ENCODE results near the gene PHACTR1. TPM values are rescaled to one million over a fixed set of nuclear protein-coding genes. Genes with fewer than 3 reads are reported as not detected.

The PHACTR1 gene
- total RNA-seq, 8 experiments from 2014 or later, result 2.7 to 24.5 (median 16.4) TPM

GRCh38 chr6:13098006-13098405, 381.4 kb downstream of the PHACTR1 start:
- peaks cover 0 to 7% of the 10 kb centered on the region in 2 donors for H3K4me1 ChIP-seq (replicated peaks in 1 of 2)
- ATAC-seq (replicated peaks in 6 of 8), result no peak
- no peak overlapping the region for H3K4me3 ChIP-seq
- in situ Hi-C loops (cut with MboI; ENCODE audit: low pct_unique_long_range_greater_than_20kb in 2 of 9, low sequenced_read_pairs in 9 of 9, unreplicated experiment in 9 of 9), result no loop called here
- no peak overlapping the region for H3K27ac ChIP-seq

- WGBS, 10 experiments, result 37 to 100% (median 84%) methylated on average over 3 to 5 of the region's 5 CpGs; no CpG with 5 or more reads in 3 of the 10 experiments
- in situ Hi-C loops (cut with MboI; ENCODE audit: low pct_unique_long_range_greater_than_20kb in 2 of 9, low sequenced_read_pairs in 9 of 9, unreplicated experiment in 9 of 9), result no loop called here
- no peak for ATAC-seq (replicated peaks in 6 of 8)
- H3K4me3 ChIP-seq, result no peak overlapping the region
- H3K27ac ChIP-seq, result no peak overlapping the region
- H3K4me1 ChIP-seq (replicated peaks in 1 of 2), result peaks cover 0 to 7% of the 10 kb centered on the region in 2 donors
Measured at GRCh38 chr6:13098793-13099570, 382.4 kb downstream of the PHACTR1 start.

DNA sequence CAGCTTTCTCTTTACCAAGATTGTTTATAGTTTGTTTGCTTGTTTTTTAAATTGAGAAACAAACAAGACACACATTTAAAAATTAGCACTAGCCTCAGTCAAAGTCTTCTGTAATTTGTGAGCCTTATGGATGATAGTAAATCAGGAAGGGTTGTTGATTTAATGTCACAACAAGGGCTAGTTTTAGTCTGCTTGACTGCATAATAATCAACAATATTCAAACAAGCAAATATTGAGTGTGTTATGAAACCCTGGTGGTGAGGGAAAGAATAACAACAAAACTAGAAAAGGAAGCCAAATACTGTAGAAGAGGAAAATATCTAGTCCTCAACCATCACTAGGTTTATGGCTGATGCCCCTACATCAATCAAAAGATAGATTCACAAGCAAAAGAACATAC, 383.2 kb downstream of the PHACTR1 start:
- in situ Hi-C loops (cut with MboI; ENCODE audit: low pct_unique_long_range_greater_than_20kb in 2 of 9, low sequenced_read_pairs in 9 of 9, unreplicated experiment in 9 of 9), result no loop called here
- Histone ChIP-seq H3K4me1 (replicated peaks in 1 of 2) (peaks cover 0 to 7% of the 10 kb centered on the region in 2 donors), H3K4me3 (no peak overlapping the region), H3K27ac (no peak overlapping the region)
- ATAC-seq (replicated peaks in 6 of 8), result no peak

- H3K4me3 ChIP-seq, result no peak overlapping the region
- H3K27ac ChIP-seq, result no peak overlapping the region
- peaks cover 0 to 4% of the 10 kb centered on the region in 2 donors for H3K4me1 ChIP-seq (replicated peaks in 1 of 2)
- in situ Hi-C loops (cut with MboI; ENCODE audit: low pct_unique_long_range_greater_than_20kb in 2 of 9, low sequenced_read_pairs in 9 of 9, unreplicated experiment in 9 of 9), result no loop called here
- ATAC-seq (replicated peaks in 6 of 8), result no peak
- WGBS, 10 experiments, result 17 to 100% (median 76%) methylated on average over 1 to 5 of the region's 5 CpGs
Measured at GRCh38 chr6:13101409-13101808, 384.8 kb downstream of the PHACTR1 start.

- in situ Hi-C loops (cut with MboI; ENCODE audit: low pct_unique_long_range_greater_than_20kb in 2 of 9, low sequenced_read_pairs in 9 of 9, unreplicated experiment in 9 of 9), result no loop called here
- Histone ChIP-seq H3K4me3 (no peak overlapping the region), H3K27ac (no peak overlapping the region), H3K4me1 (replicated peaks in 1 of 2) (no peaks in the 10 kb centered on the region)
- ATAC-seq (replicated peaks in 6 of 8), result peak in 1 of 8 experiments; percentile 21
- 0 to 80% (median 18%) methylated on average over 1 to 2 of the region's 2 CpGs; no CpG with 5 or more reads in 3 of the 10 experiments for WGBS, 10 experiments
Measured at GRCh38 chr6:13101985-13102384, 385.4 kb downstream of the PHACTR1 start.

GRCh38 chr6:13103169-13103568, 386.6 kb downstream of the PHACTR1 start:
- Histone ChIP-seq H3K4me1 (replicated peaks in 1 of 2) (no peaks in the 10 kb centered on the region), H3K27ac (no peak overlapping the region), H3K4me3 (no peak overlapping the region)
- in situ Hi-C loops (cut with MboI; ENCODE audit: low pct_unique_long_range_greater_than_20kb in 2 of 9, low sequenced_read_pairs in 9 of 9, unreplicated experiment in 9 of 9), result no loop called here
- ATAC-seq (replicated peaks in 6 of 8), result no peak

DNA sequence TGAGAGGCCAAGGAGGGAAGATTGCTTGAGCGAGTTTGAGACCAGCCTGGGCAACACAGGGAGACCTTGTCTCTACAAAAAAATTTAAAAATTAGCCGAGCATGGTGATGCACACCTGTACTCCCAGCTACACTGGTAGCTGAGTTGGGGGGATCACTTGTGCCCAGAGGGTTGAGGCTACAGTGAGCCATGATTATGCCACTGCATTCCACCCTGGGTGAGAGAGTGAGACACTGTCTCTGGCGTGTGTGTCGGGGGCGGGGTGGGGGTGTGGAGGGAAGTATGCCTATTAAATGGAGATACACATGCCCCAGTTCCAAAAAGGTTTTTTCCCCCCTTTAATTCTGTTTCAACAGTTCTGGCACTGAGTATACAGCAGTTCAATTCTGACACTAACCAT, 388.6 kb downstream of the PHACTR1 start:
- Histone ChIP-seq H3K4me3 (no peak overlapping the region), H3K4me1 (replicated peaks in 1 of 2) (no peaks in the 10 kb centered on the region), H3K27ac (no peak overlapping the region)
- WGBS, 10 experiments, result 20 to 100% (median 92%) methylated on average over 1 to 5 of the region's 5 CpGs; no CpG with 5 or more reads in 4 of the 10 experiments
- in situ Hi-C loops (cut with MboI; ENCODE audit: low pct_unique_long_range_greater_than_20kb in 2 of 9, low sequenced_read_pairs in 9 of 9, unreplicated experiment in 9 of 9), result no loop called here
- ATAC-seq (replicated peaks in 6 of 8), result no peak

DNA sequence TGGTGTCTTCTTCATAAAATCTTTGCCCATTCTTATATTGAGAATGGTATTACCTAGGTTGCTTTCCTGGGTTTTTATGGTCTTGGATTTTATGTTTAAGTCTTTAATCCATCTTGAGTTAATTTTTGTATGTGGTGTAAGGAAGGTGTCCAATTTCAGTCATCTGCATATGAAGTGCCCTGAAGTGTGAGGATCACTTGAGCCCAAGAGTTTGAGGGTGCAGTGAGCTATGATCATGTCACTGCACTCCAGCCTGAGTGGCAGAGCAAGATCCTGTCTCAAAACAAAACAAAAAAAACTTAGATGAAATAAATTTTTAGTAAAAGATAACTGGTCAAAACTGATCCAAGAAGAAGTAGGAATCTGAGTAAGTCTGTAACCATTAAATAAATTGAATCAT, 396.4 kb downstream of the PHACTR1 start:
- no peak for ATAC-seq (replicated peaks in 6 of 8)
- Histone ChIP-seq H3K27ac (no peak overlapping the region), H3K4me3 (no peak overlapping the region), H3K4me1 (replicated peaks in 1 of 2) (peaks cover 0 to 3% of the 10 kb centered on the region in 2 donors)
- in situ Hi-C loops (cut with MboI; ENCODE audit: low pct_unique_long_range_greater_than_20kb in 2 of 9, low sequenced_read_pairs in 9 of 9, unreplicated experiment in 9 of 9), result no loop called here

DNA sequence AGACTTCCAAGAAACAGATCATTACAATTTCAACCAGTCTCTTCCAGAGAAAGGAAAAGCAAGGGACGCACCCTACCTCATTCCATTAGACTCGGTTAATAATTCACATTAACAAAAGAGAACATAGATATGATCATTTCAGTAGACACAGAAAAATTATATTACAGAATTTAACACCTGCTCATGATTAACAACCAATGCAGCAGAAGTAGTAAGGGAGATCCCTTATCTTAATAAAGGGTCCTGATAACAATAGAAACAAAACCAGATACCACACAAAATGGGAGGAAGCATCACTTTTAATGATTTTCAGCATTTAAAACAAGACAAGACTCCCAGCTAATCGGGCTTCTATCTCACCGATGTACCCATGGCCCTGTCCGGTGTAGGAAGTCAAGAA, 396.8 kb downstream of the PHACTR1 start:
- WGBS, 10 experiments, result 62 to 100% (median 88%) methylated on average over 2 to 5 of the region's 5 CpGs
- in situ Hi-C loops (cut with MboI; ENCODE audit: low pct_unique_long_range_greater_than_20kb in 2 of 9, low sequenced_read_pairs in 9 of 9, unreplicated experiment in 9 of 9), result no loop called here

GRCh38 chr6:13113981-13114593, 397.5 kb downstream of the PHACTR1 start:
- WGBS, 10 experiments, result 8 to 100% (median 67%) methylated on average over 1 to 5 of the region's 5 CpGs; no CpG with 5 or more reads in 1 of the 10 experiments
- Histone ChIP-seq H3K4me1 (replicated peaks in 1 of 2) (peaks cover 0 to 3% of the 10 kb centered on the region in 2 donors), H3K4me3 (no peak overlapping the region), H3K27ac (no peak overlapping the region)
- ATAC-seq (replicated peaks in 6 of 8), result no peak
- in situ Hi-C loops (cut with MboI; ENCODE audit: low pct_unique_long_range_greater_than_20kb in 2 of 9, low sequenced_read_pairs in 9 of 9, unreplicated experiment in 9 of 9), result no loop called here

More for the DNA sequence above, 396.8 kb downstream of the PHACTR1 start:
- ATAC-seq (replicated peaks in 6 of 8), result no peak
- Histone ChIP-seq H3K27ac (no peak overlapping the region), H3K4me1 (replicated peaks in 1 of 2) (peaks cover 0 to 3% of the 10 kb centered on the region in 2 donors), H3K4me3 (no peak overlapping the region)

GRCh38 chr6:13116155-13116554, 399.6 kb downstream of the PHACTR1 start:
- Histone ChIP-seq H3K27ac (no peak overlapping the region), H3K4me3 (no peak overlapping the region), H3K4me1 (replicated peaks in 1 of 2) (peaks cover 0 to 3% of the 10 kb centered on the region in 2 donors)
- ATAC-seq (replicated peaks in 6 of 8), result no peak
- WGBS, 10 experiments, result 0 to 100% (median 67%) methylated on average over 1 of the region's 1 CpG; no CpG with 5 or more reads in 3 of the 10 experiments
- in situ Hi-C loops (cut with MboI; ENCODE audit: low pct_unique_long_range_greater_than_20kb in 2 of 9, low sequenced_read_pairs in 9 of 9, unreplicated experiment in 9 of 9), result no loop called here

GRCh38 chr6:13117570-13117969, 401.0 kb downstream of the PHACTR1 start:
- peak in 6 of 8 experiments; percentile 56 to 93 (median 86) for ATAC-seq (replicated peaks in 6 of 8)
- Histone ChIP-seq H3K4me1 (replicated peaks in 1 of 2) (peaks cover 0 to 3% of the 10 kb centered on the region in 2 donors), H3K27ac (no peak overlapping the region), H3K4me3 (no peak overlapping the region)
- in situ Hi-C loops (cut with MboI; ENCODE audit: low pct_unique_long_range_greater_than_20kb in 2 of 9, low sequenced_read_pairs in 9 of 9, unreplicated experiment in 9 of 9), result no loop called here
- 0 to 80% (median 68%) methylated on average over 1 to 6 of the region's 6 CpGs; no CpG with 5 or more reads in 1 of the 10 experiments for WGBS, 10 experiments

DNA sequence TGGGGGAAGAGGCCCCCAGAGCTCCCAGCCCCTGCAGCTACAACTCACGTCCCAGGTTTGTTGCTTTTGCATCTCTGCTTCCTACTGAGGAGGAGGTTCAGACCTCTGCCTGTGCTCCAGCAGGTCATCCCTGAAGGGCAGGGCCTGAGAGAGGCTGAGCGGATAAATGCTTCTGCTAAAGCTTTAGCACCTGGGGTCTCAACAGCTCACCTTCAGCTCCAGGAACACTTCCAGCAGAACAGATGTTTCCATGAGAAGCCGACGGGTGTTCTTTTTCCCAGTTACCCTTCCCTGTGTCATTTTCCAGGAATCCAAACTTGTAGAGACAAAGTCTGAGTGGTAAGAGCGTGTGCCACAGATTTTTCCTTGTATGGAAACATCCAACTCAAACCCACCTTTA, 403.0 kb downstream of the PHACTR1 start:
- no peak overlapping the region for H3K4me3 ChIP-seq
- in situ Hi-C loops (cut with MboI; ENCODE audit: low pct_unique_long_range_greater_than_20kb in 2 of 9, low sequenced_read_pairs in 9 of 9, unreplicated experiment in 9 of 9), result no loop called here
- peaks cover 0 to 3% of the 10 kb centered on the region in 2 donors for H3K4me1 ChIP-seq (replicated peaks in 1 of 2)
- no peak for ATAC-seq (replicated peaks in 6 of 8)
- no peak overlapping the region for H3K27ac ChIP-seq
- 60 to 100% (median 77%) methylated on average over 1 to 5 of the region's 5 CpGs; no CpG with 5 or more reads in 4 of the 10 experiments for whole genome bisulfite sequencing, 10 experiments
